Activated CD4-positive, alpha-beta T cell treated with anti-CD3 and anti-CD28 coated beads, Interleukin-10, Interleukin-2, amounts not matched to agents 100 ng/mL and 50 ng/mL, durations not matched to agents 16 hours and 8 hours (primary cell): ENCODE data around the gene NDUFA5.
"Not testable (repeated sequence)": the region's sequence is repeated elsewhere in the genome, so short reads cannot be mapped to it uniquely, and the experiment has no call there.

Experiments used
- DNase-seq: peaks from one replicate; pipeline ENCODE4 v3.0.0-alpha.2; 2020

NDUFA5 gene

DNA sequence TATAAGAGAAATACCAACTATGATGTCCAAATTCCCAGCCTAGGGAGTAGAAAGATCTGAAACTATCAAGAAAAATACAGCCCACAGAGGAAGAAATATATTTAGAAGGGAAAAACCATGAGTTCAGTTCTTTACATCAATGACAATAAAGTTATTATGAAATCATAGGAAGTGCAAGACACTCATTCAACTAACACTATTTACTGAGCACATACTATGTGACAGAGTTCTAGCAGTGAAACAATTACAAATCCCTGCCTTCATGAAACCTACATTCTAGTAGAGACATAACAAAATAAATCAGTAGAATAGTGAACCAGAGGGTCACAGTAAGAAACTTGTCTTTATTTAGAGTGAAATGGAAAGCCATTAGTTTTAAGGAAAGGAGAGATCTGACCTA, 2.1 kb downstream of the NDUFA5 start:
- no peak for DNase-seq

DNA sequence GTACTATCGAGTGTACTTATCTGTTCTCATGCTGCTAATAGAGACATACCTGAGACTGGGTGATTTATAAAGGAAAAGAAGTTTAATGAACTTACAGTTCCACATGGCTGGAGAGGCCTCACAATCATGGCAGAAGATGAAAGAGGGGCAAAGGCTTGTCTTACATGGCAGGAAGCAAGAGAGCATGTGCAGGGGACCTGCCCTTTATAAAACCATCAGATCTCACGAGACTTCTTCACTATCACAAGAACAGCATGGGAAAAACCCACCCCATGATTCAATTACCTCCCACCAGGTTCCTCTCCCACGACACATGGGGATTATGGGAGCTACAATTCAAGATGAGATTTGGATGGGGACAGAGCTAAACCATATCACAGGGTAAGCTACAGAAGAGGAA, 4.5 kb downstream of the NDUFA5 start:
- no peak for DNase-seq

DNA sequence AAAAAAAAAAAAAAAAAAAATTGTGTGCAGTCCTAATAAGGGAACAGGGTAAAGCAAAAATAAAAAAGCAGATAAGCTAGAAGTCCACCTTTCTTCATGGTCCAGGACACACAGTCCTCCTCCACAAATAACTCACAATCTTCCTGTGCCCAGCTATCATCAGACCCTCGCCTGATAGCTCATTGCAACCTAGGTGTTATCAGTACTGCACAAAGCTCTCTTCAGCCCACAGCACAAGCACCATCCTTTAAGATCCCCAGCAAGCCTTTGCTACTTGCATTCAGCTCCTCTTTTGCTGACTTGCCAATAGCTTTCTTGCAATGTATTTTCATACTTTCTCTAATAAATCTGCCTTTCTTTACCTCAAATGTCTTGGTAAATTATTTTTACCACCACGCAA, 5.0 kb downstream of the NDUFA5 start:
- DNase-seq, result no peak

DNA sequence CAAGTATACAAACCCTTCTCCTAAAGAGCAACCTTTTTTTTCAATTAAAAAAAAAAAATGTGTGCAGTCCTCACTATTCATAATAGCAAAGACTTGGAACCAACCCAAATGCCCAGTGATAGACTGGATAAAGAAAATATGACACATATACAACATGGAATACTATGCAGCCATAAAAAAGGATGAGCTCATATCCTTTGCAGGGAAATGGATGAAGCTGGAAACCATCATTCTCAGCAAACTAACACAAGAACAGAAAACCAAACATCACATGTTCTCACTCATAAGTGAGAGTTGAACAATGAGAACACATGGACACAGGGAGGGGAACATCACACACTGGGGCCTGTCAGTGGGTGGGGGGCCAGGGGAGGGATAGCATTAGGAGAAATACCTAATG, 5.5 kb downstream of the NDUFA5 start:
- not testable (repeated sequence) for DNase-seq

- DNase-seq, result no peak
Observed at GRCh38 chr7:123548406-123548805, 9.2 kb downstream of the NDUFA5 start.

DNA sequence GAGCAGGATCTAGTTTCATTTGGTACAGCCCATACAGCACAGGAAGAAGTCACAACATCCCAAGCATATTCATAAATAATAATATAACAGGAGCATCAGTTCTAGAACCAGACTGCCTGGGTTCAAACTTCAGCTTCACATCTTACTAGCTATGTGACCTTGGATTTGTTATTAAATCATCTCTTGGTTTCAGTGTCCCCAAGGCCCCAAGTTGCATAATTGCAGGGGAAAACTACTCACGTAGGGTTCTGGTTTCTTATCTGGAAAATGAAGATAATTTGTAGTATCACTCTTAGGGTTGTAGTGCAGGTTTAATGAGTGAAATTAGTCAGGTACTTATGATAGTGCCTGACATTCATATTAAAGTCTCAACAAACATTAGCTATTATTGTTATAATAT, 17.7 kb downstream of the NDUFA5 start:
- peak; percentile 5 for DNase-seq

DNA sequence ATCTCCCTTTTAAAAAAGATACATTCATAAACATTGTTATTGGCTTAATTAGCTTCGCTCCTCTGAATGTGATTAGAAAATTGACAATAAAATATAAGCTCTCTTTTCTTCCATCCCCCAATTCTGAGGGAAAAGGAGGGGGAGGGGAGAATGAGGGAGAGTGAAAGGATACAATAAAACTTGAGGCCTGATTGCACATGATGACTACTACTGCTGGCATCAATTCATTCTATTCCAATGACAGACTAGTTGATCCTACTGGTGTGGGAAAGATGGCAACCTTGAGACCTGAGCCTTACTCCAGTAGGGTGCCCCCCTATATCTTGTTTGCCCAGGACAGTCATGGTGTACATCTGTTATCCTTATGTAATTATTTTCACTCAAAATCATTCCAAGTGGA, 18.7 kb downstream of the NDUFA5 start:
- DNase-seq, result no peak

- peak; percentile 19 for DNase-seq
Observed at GRCh38 chr7:123538189-123538714, 19.4 kb downstream of the NDUFA5 start.

GRCh38 chr7:123537026-123537642, 20.5 kb downstream of the NDUFA5 start:
- DNase-seq, result peak; percentile 19

DNA sequence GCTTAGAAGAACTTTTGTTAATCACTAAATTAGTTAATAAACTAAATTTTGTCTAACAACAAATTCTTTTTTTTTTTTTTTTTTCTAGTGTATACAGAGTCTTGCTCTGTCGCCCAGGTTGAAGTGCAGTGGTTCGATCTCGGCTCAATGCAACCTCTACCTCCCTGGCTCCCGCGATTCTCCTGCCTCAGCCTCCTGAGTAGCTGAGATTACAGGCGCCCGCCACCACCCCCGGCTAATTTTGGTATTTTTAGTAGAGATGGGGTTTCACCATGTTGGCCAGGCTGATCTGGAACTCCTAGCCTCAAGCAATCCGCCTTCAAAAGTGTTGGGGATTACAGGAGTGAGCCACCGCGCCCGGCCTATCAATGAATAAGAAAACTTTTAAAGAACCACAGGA, 22.1 kb downstream of the NDUFA5 start:
- no peak for DNase-seq

GRCh38 chr7:123534383-123535260, 23.0 kb downstream of the NDUFA5 start, which contains the start of gene IQUB:
TSS of gene IQUB (minus strand) at chr7:123534595. CDS start at chr7:123512340, 22,255 bp downstream.
- peak; percentile 96 for DNase-seq

- DNase-seq, result peak; percentile 3
Observed at GRCh38 chr7:123533929-123534382, 23.7 kb downstream of the NDUFA5 start.

GRCh38 chr7:123533553-123533917, 24.1 kb downstream of the NDUFA5 start:
- DNase-seq, result no peak

DNA sequence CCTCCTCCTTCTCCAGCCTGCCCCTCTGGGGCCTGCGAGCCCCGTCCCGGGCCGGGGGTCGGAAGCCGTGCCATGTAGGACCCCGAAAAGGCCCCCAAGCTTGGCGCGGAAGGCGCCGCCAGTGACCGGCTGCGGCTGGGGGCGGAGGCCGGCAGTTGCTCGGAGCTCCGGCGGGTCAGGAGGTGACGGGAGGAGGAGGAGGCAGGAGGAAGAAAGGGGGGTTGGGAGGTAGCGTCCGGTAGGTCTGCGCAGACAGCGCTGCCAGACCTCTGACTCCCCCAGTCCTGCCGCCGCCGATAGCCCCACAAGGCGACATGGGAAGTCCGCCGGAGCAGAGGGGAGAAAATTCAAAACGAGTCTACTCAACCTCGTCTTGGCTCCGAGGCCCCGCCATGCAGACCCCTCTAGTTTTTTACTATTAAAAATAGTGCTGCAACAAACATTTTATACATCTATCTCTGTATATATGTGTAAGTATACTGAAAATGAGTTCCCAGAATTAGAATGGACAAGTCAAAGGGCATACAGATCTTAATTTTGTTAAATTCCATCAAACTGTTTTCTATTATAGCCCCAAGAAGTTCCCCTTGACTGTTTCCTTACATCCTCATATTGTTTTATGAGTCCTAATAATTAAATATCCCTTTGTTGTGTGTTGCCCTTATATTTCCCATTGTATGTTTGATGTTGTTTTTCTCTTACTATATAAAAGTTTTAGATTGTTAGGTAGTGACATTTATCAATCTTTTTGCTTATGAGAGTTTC, 24.6 kb downstream of the NDUFA5 start:
- DNase-seq, result peak; percentile 49

GRCh38 chr7:123532343-123532742, 25.3 kb downstream of the NDUFA5 start:
- DNase-seq, result not testable (repeated sequence)

- DNase-seq, result not testable (repeated sequence)
Observed at GRCh38 chr7:123530035-123530591, 27.5 kb downstream of the NDUFA5 start.

- no peak for DNase-seq
Observed at GRCh38 chr7:123528265-123528664, 29.4 kb downstream of the NDUFA5 start.

- not testable (repeated sequence) for DNase-seq
Observed at GRCh38 chr7:123527712-123528225, 29.8 kb downstream of the NDUFA5 start.

GRCh38 chr7:123526533-123526932, 31.1 kb downstream of the NDUFA5 start:
- DNase-seq, result not testable (repeated sequence)

- DNase-seq, result no peak
Observed at GRCh38 chr7:123522066-123522465, 35.6 kb downstream of the NDUFA5 start.

DNA sequence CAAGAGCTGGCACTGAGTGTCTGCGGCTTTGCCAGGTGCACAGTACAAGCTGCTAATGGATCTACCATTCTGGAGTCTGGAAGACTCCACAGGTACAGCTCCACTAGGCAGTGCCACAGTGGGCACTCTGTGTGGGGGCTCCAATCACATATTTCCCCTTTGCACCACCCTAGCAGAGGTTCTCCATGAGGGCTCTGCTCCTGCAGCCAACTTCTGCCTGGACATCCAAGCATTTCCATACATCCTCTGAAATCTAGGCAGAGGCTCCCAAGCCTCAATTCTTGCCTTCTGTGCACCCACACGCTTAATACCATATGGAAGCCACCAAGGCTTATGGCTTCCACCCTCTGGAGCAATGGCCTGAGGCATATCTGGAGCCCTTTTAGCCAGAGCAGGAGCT, 52.4 kb downstream of the NDUFA5 start:
- DNase-seq, result no peak

GRCh38 chr7:123502201-123502600, 55.4 kb downstream of the NDUFA5 start:
- DNase-seq, result no peak
